ENCODE data around the gene SF3B1. TPM values are rescaled to one million over a fixed set of nuclear protein-coding genes. Genes with fewer than 3 reads are reported as not detected.

SF3B1 gene
- total RNA-seq, 1 experiment from 2014 or later, result 249 TPM

GRCh38 chr2:197455428-197455827 is 20.6 kb upstream of the SF3B1 start:
- H3K36me3 Mint-ChIP-seq (ENCODE audit: insufficient read depth, unreplicated experiment), result peaks cover 23% of the 10 kb centered on the region
- DNase-seq, result no peak
- peaks cover 31% of the 10 kb centered on the region for H3K4me1 Mint-ChIP-seq (ENCODE audit: low read depth, unreplicated experiment)
- CTCF ChIA-PET, result interaction anchor here (0.9 kb wide), 1 partner anchor 22 kb away, joined by 6 read pairs; no protein-coding TSS in a partner anchor
- peak overlapping the region; percentile 95 for H3K4me3 Mint-ChIP-seq (ENCODE audit: low read depth, unreplicated experiment)
- H3K27me3 Mint-ChIP-seq (ENCODE audit: unreplicated experiment), result no peaks in the 10 kb centered on the region
- no TSS peak for BruUV-seq (replicated peaks)
- no peak for TF ChIP-seq CTCF (IDR thresholded peaks at IDR 0.05; ENCODE audit: unreplicated experiment)
- intact Hi-C loops (cut with micrococcal nuclease; ENCODE audit: unreplicated experiment), result no loop called here
- no peaks in the 10 kb centered on the region for H3K9me3 Mint-ChIP-seq (ENCODE audit: low read depth, unreplicated experiment)
- no peak overlapping the region for H3K27ac Mint-ChIP-seq (ENCODE audit: unreplicated experiment)

GRCh38 chr2:197454923-197455322 is 20.1 kb upstream of the SF3B1 start:
- intact Hi-C loops (cut with micrococcal nuclease; ENCODE audit: unreplicated experiment), result no loop called here
- Mint-ChIP-seq H3K36me3 (ENCODE audit: insufficient read depth, unreplicated experiment) (peaks cover 23% of the 10 kb centered on the region), H3K27me3 (ENCODE audit: unreplicated experiment) (no peaks in the 10 kb centered on the region), H3K4me3 (ENCODE audit: low read depth, unreplicated experiment) (peak overlapping the region; percentile 95), H3K9me3 (ENCODE audit: low read depth, unreplicated experiment) (no peaks in the 10 kb centered on the region), H3K27ac (ENCODE audit: unreplicated experiment) (no peak overlapping the region), H3K4me1 (ENCODE audit: low read depth, unreplicated experiment) (peaks cover 26% of the 10 kb centered on the region)
- DNase-seq, result no peak
- no peak for TF ChIP-seq CTCF (IDR thresholded peaks at IDR 0.05; ENCODE audit: unreplicated experiment)
- CTCF ChIA-PET, result no interaction called here
- BruUV-seq (replicated peaks), result no TSS peak

GRCh38 chr2:197453914-197454398 is 19.1 kb upstream of the SF3B1 start:
- Mint-ChIP-seq H3K4me1 (ENCODE audit: low read depth, unreplicated experiment) (peaks cover 17% of the 10 kb centered on the region), H3K36me3 (ENCODE audit: insufficient read depth, unreplicated experiment) (peaks cover 23% of the 10 kb centered on the region), H3K9me3 (ENCODE audit: low read depth, unreplicated experiment) (no peaks in the 10 kb centered on the region), H3K27me3 (ENCODE audit: unreplicated experiment) (no peaks in the 10 kb centered on the region), H3K4me3 (ENCODE audit: low read depth, unreplicated experiment) (peak overlapping the region; percentile 95), H3K27ac (ENCODE audit: unreplicated experiment) (peak overlapping the region; percentile 97)
- intact Hi-C loops (cut with micrococcal nuclease; ENCODE audit: unreplicated experiment), result no loop called here
- DNase-seq, result no peak
- CTCF ChIA-PET, result interaction anchor here (1.0 to 1.7 kb wide), 3 partner anchors 14 to 46 kb away, joined by 3 to 8 read pairs (median 3); partner anchors contain the start of genes HSPD1 and HSPE1
- BruUV-seq (replicated peaks), result no TSS peak
- no peak for TF ChIP-seq CTCF (IDR thresholded peaks at IDR 0.05; ENCODE audit: unreplicated experiment)

GRCh38 chr2:197453123-197453913 is 18.5 kb upstream of the SF3B1 start, which contains the start of gene COQ10B:
Gene COQ10B (plus strand): TSS chr2:197453552. CDS start chr2:197453561, 9 bp downstream.
- intact Hi-C loops (cut with micrococcal nuclease; ENCODE audit: unreplicated experiment), result no loop called here
- DNase-seq, result peak; percentile 99
- BruUV-seq (replicated peaks), result TSS peak; percentile 93
- H3K9me3 Mint-ChIP-seq (ENCODE audit: low read depth, unreplicated experiment), result no peaks in the 10 kb centered on the region
- CTCF ChIA-PET, result interaction anchor here (0.7 to 1.7 kb wide), 5 partner anchors 14 to 1475 kb away, joined by 3 to 8 read pairs (median 4); partner anchors contain the start of genes HSPD1, HSPE1 and SF3B1
- H3K27me3 Mint-ChIP-seq (ENCODE audit: unreplicated experiment), result no peaks in the 10 kb centered on the region
- peaks cover 14% of the 10 kb centered on the region for H3K4me1 Mint-ChIP-seq (ENCODE audit: low read depth, unreplicated experiment)
- peak within 1 kb of the TSS; percentile 97 for H3K27ac Mint-ChIP-seq (ENCODE audit: unreplicated experiment)
- H3K4me3 Mint-ChIP-seq (ENCODE audit: low read depth, unreplicated experiment), result peak within 1 kb of the TSS; percentile 95
- TF ChIP-seq CTCF (IDR thresholded peaks at IDR 0.05; ENCODE audit: unreplicated experiment), result no peak
- H3K36me3 Mint-ChIP-seq (ENCODE audit: insufficient read depth, unreplicated experiment), result peaks cover 23% of the 10 kb centered on the region
